ENCODE data around the gene CLIP4.

Gene CLIP4

GRCh38 chr2:29139152-29139551, 23.9 kb downstream of the CLIP4 start:
- DNase-seq, result no peak

- DNase-seq, result no peak
Measured at GRCh38 chr2:29139731-29140130, 24.5 kb downstream of the CLIP4 start.

- DNase-seq, result no peak
Measured at GRCh38 chr2:29143657-29144056, 28.4 kb downstream of the CLIP4 start.

- DNase-seq, result no peak
Measured at GRCh38 chr2:29146197-29146596, 31.0 kb downstream of the CLIP4 start.

- DNase-seq, result no peak
Measured at GRCh38 chr2:29147963-29148362, 32.7 kb downstream of the CLIP4 start.

GRCh38 chr2:29154610-29155009, 39.4 kb downstream of the CLIP4 start:
- no peak for DNase-seq

GRCh38 chr2:29155578-29155977, 40.4 kb downstream of the CLIP4 start:
- DNase-seq, result no peak

GRCh38 chr2:29157131-29157530, 41.9 kb downstream of the CLIP4 start:
- no peak for DNase-seq

GRCh38 chr2:29159125-29159524, 43.9 kb downstream of the CLIP4 start:
- no peak for DNase-seq

- no peak for DNase-seq
Measured at GRCh38 chr2:29160184-29160583, 45.0 kb downstream of the CLIP4 start.

- DNase-seq, result no peak
Measured at GRCh38 chr2:29162204-29162928, 47.2 kb downstream of the CLIP4 start.

GRCh38 chr2:29164091-29164846, 49.1 kb downstream of the CLIP4 start:
- no peak for DNase-seq

- DNase-seq, result no peak
Measured at GRCh38 chr2:29165362-29166241, 50.4 kb downstream of the CLIP4 start.

GRCh38 chr2:29166242-29167039, 51.2 kb downstream of the CLIP4 start:
- no peak for DNase-seq

- no peak for DNase-seq
Measured at GRCh38 chr2:29174937-29175336, 59.7 kb downstream of the CLIP4 start.

- no peak for DNase-seq
Measured at GRCh38 chr2:29175338-29175737, 60.1 kb downstream of the CLIP4 start.

- no peak for DNase-seq
Measured at GRCh38 chr2:29182334-29182733, 67.1 kb downstream of the CLIP4 start.

- DNase-seq, result no peak
Measured at GRCh38 chr2:29182920-29183319, 67.7 kb downstream of the CLIP4 start.

GRCh38 chr2:29184531-29184930, 69.3 kb downstream of the CLIP4 start:
- no peak for DNase-seq

GRCh38 chr2:29186817-29187216, 71.6 kb downstream of the CLIP4 start:
- DNase-seq, result no peak

- no peak for DNase-seq
Measured at GRCh38 chr2:29187926-29188325, 72.7 kb downstream of the CLIP4 start.

- DNase-seq, result no peak
Measured at GRCh38 chr2:29189052-29189451, 73.8 kb downstream of the CLIP4 start.

- DNase-seq, result no peak
Measured at GRCh38 chr2:29191817-29192216, 76.6 kb downstream of the CLIP4 start.

All from activated CD8-positive, alpha-beta memory T cell treated with anti-CD3 and anti-CD28 coated beads, Interleukin-2, amount 50 U/mL, for 48 hours (primary cell).